Stimulated activated CD8-positive, alpha-beta memory T cell treated with anti-CD3 and anti-CD28 coated beads, Interleukin-7, amount 100 ng/mL, for 1 hour (primary cell): ENCODE measurements around the gene SEMA4D.

Experiments
- DNase-seq, 2 donors: peaks; one replicate each; pipeline ENCODE4 v3.0.0-alpha.2; 2020; ENCODE audit warnings: low read depth in 2 of 2

The SEMA4D gene

GRCh38 chr9:89497978-89498851, at the start of gene SEMA4D:
TSS of gene SEMA4D (minus strand) at chr9:89498113. CDS start at chr9:89405456, 92,657 bp downstream.
- no peak for DNase-seq

- no peak for DNase-seq
Observed at GRCh38 chr9:89547000-89547399, 49.1 kb upstream of the SEMA4D start.

GRCh38 chr9:89544279-89544661, 46.4 kb upstream of the SEMA4D start:
- no peak for DNase-seq

GRCh38 chr9:89543621-89544278, 45.8 kb upstream of the SEMA4D start:
- DNase-seq, result no peak

GRCh38 chr9:89543111-89543510, 45.2 kb upstream of the SEMA4D start:
- DNase-seq, result no peak

- DNase-seq, result no peak
Observed at GRCh38 chr9:89542401-89543021, 44.6 kb upstream of the SEMA4D start.

GRCh38 chr9:89541798-89542197, 43.9 kb upstream of the SEMA4D start:
- DNase-seq, result no peak

- DNase-seq, result no peak
Observed at GRCh38 chr9:89539374-89539773, 41.5 kb upstream of the SEMA4D start.

- no peak for DNase-seq
Observed at GRCh38 chr9:89538871-89539270, 41.0 kb upstream of the SEMA4D start.

- DNase-seq, result no peak
Observed at GRCh38 chr9:89537166-89537565, 39.3 kb upstream of the SEMA4D start.

- DNase-seq, result no peak
Observed at GRCh38 chr9:89536600-89536999, 38.7 kb upstream of the SEMA4D start.

GRCh38 chr9:89536145-89536574, 38.2 kb upstream of the SEMA4D start:
- DNase-seq, result no peak

GRCh38 chr9:89535461-89535860, 37.5 kb upstream of the SEMA4D start:
- no peak for DNase-seq

- no peak for DNase-seq
Observed at GRCh38 chr9:89534515-89535287, 36.8 kb upstream of the SEMA4D start.

- no peak for DNase-seq
Observed at GRCh38 chr9:89533411-89534095, 35.6 kb upstream of the SEMA4D start.

- DNase-seq, result no peak
Observed at GRCh38 chr9:89532944-89533343, 35.0 kb upstream of the SEMA4D start.

- no peak for DNase-seq
Observed at GRCh38 chr9:89532478-89532877, 34.6 kb upstream of the SEMA4D start.

- no peak for DNase-seq
Observed at GRCh38 chr9:89531766-89532165, 33.9 kb upstream of the SEMA4D start.

- DNase-seq, result no peak
Observed at GRCh38 chr9:89530726-89531125, 32.8 kb upstream of the SEMA4D start.

- no peak for DNase-seq
Observed at GRCh38 chr9:89529243-89530035, 31.5 kb upstream of the SEMA4D start.
